ENCODE results near the gene IPCEF1.

GRCh38 chr6:154241581-154241980 is 115.0 kb downstream of the IPCEF1 start:
- TF ChIP-seq EZH2 (IDR thresholded peaks at IDR 0.05; ENCODE audit: borderline replicate concordance, insufficient read depth, low read length, poor library complexity, severe bottlenecking): no peak
- TF ChIP-seq, protein P1, sequence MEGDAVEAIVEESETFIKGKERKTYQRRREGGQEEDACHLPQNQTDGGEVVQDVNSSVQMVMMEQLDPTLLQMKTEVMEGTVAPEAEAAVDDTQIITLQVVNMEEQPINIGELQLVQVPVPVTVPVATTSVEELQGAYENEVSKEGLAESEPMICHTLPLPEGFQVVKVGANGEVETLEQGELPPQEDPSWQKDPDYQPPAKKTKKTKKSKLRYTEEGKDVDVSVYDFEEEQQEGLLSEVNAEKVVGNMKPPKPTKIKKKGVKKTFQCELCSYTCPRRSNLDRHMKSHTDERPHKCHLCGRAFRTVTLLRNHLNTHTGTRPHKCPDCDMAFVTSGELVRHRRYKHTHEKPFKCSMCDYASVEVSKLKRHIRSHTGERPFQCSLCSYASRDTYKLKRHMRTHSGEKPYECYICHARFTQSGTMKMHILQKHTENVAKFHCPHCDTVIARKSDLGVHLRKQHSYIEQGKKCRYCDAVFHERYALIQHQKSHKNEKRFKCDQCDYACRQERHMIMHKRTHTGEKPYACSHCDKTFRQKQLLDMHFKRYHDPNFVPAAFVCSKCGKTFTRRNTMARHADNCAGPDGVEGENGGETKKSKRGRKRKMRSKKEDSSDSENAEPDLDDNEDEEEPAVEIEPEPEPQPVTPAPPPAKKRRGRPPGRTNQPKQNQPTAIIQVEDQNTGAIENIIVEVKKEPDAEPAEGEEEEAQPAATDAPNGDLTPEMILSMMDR (IDR thresholded peaks at IDR 0.05; ENCODE audit: poor library complexity, severe bottlenecking): no peak
- no peak for TF ChIP-seq SMC3 (conservative IDR thresholded peaks at IDR 0.05; ENCODE audit: poor library complexity)
- no peak for TF ChIP-seq POLR2AphosphoS5 (IDR thresholded peaks at IDR 0.05)
- TF ChIP-seq RAD21 (conservative IDR thresholded peaks at IDR 0.05): no peak
- TF ChIP-seq TAF1 (IDR thresholded peaks at IDR 0.05; ENCODE audit: low read depth): no peak
- TF ChIP-seq EP300 (conservative IDR thresholded peaks at IDR 0.05; ENCODE audit: poor library complexity, severe bottlenecking): no peak
- TF ChIP-seq, protein P2, sequence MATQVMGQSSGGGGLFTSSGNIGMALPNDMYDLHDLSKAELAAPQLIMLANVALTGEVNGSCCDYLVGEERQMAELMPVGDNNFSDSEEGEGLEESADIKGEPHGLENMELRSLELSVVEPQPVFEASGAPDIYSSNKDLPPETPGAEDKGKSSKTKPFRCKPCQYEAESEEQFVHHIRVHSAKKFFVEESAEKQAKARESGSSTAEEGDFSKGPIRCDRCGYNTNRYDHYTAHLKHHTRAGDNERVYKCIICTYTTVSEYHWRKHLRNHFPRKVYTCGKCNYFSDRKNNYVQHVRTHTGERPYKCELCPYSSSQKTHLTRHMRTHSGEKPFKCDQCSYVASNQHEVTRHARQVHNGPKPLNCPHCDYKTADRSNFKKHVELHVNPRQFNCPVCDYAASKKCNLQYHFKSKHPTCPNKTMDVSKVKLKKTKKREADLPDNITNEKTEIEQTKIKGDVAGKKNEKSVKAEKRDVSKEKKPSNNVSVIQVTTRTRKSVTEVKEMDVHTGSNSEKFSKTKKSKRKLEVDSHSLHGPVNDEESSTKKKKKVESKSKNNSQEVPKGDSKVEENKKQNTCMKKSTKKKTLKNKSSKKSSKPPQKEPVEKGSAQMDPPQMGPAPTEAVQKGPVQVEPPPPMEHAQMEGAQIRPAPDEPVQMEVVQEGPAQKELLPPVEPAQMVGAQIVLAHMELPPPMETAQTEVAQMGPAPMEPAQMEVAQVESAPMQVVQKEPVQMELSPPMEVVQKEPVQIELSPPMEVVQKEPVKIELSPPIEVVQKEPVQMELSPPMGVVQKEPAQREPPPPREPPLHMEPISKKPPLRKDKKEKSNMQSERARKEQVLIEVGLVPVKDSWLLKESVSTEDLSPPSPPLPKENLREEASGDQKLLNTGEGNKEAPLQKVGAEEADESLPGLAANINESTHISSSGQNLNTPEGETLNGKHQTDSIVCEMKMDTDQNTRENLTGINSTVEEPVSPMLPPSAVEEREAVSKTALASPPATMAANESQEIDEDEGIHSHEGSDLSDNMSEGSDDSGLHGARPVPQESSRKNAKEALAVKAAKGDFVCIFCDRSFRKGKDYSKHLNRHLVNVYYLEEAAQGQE (IDR thresholded peaks at IDR 0.05; ENCODE audit: borderline replicate concordance): no peak
- no peak for TF ChIP-seq MXI1 (conservative IDR thresholded peaks at IDR 0.05; ENCODE audit: poor library complexity, severe bottlenecking)
